Fibroblast of skin of right biceps (primary cell): ENCODE results near the gene TAS2R19.
"Not testable (repeated sequence)": the region's sequence is repeated elsewhere in the genome, so short reads cannot be mapped to it uniquely, and the experiment has no call there.

Experiments used
- DNase-seq: peaks from one replicate; pipeline ENCODE4 v3.0.0-alpha.2; 2013

The TAS2R19 gene

DNA sequence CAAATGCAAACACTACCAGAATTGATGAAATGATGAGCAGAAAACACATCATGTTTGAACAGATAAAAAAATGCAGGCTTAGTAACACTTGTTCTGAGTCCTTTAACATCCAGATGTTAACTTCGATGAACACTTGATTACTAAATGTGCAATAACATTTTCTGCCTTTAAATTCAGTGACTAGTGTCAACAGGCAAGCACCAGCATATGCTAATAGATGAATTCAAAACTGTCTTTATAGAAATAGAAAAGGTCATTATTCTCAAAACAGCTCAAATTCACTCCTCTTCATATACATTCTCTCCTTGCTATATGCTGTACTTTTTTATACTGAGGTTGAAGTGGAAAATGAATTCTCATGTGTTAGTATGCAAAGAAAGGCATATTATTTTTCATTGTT lies at the start of gene TAS2R19:
Gene TAS2R19, minus strand, starts transcription at position 101 of the 400 bp plus-strand sequence. Its CDS starts 49 bp downstream, at position 52.
- DNase-seq, result no peak

DNA sequence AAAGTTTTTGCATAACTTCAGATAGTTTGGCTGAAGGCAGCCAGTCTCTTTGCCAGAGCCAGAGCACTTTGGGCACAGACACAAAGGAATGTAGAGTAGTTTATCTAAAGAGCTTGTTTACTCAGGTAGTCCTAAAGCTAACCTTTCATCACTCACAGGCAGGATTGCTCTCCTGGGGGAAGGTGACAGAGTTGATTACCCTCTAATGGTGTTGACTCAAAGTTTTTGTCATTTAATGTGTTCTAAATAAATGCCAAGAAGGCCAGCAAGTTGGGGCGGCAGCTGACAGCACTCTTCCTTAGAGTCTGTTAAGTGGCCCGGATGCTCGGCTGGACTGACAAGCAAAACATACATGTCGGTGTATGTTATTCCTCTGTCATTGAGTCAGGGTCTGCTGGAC lies 49.0 kb upstream of the TAS2R19 start:
- DNase-seq, result no peak

DNA sequence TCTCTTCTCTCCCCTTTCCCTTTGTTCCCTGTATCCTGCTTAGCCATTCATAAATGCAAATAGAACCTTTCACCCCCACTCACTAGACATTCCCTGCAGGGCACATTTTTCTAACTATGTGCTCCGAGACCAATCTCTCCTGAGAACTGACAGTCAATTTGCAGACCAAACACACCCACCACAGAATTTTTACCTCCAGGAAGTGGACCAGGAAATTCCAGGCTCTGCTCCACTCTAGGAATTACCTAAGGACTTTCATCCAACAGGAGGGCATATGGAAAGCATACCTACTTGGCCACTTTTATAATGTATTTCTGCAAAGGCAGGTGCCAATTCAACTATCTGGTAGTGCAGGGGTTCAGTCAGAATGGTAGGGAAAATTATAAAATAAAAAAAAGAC lies 48.6 kb upstream of the TAS2R19 start:
- no peak for DNase-seq

DNA sequence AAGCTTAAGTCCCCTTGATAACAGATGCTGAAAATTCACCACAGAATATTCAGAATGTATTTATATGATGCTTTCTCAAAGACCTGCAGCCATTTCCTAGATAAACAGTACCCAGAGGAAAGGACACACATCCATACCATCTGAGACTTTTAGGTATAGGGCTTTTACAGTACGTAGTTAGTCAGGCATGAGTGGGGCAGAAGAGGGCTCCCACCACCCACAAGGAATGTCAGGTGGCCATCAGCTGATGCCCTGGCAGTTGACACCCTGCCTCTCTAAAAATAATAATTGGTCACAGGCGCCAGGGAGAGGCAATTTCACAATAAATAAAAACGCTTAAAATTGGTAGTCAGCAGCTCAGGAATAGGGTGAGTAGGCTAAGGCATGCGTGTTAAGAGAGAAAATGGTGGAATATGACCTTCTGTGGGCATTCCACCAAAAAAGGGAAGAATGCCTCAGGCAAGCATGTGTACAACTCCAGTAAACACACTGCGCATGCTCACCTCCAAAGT lies 47.5 kb upstream of the TAS2R19 start:
- no peak for DNase-seq

GRCh38 chr12:11067514-11067913 lies 45.1 kb upstream of the TAS2R19 start:
- DNase-seq, result peak; percentile 22

DNA sequence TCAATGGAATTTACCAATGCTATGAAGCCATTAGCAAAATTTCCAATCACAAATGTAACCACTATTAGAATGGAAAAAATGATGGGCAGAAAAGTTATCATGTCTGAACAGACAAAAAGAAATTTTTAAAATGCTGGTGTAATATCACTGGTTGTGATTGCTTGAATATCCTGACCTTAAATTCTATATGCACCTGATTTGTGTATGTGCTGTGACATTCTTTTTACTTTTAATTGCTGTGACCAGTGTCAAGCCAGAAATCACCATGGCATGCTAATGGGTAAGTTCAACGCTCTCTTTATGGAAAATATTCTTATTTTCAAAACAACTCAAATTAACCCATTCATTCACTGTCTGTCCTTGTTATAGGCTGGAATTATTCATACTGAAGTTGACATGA lies 39.8 kb upstream of the TAS2R19 start, which contains the start of gene TAS2R46:
Gene TAS2R46, minus strand, starts transcription at position 101 of the 400 bp plus-strand sequence. Its CDS starts 0 bp downstream, at position 101.
- not testable (repeated sequence) for DNase-seq

GRCh38 chr12:11059784-11060183 lies 37.4 kb upstream of the TAS2R19 start:
- DNase-seq, result no peak

DNA sequence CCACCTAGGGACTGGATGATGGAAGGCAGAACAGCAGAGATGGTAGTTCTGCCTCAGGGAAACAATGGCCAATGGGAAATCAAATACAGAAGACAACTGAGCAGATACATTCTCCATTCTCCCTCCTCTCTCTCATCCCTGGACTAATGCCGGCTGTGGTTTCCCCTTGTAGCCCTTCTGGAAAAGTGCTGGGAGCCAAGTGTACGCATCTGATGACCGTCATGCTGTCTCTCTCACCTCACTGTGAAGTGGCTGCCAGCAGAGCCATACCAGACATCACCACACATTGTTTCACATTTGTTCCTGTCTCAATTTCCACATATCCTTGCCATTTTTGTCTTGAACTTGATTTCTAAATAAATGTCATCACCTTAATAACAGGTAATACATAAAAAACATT lies 36.6 kb upstream of the TAS2R19 start:
- DNase-seq, result no peak

DNA sequence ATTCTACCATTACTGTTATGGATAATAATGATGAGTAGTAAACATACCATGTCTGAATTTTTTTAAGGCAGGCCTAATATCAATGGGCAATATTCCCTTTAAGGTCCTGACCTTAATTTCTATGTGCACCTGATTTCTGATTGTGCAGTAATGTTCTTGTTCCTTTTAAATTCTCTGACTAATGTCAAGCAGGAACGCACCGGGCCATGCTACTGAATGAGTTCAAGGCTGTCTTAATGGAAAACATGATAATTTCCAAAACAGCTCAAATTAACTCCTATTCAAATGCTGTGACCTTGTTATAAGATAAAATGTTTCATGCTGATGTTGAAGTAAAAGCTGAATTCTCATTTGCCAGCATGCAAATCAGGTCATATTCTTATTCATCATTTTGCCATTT lies 32.9 kb upstream of the TAS2R19 start:
- DNase-seq, result no peak

DNA sequence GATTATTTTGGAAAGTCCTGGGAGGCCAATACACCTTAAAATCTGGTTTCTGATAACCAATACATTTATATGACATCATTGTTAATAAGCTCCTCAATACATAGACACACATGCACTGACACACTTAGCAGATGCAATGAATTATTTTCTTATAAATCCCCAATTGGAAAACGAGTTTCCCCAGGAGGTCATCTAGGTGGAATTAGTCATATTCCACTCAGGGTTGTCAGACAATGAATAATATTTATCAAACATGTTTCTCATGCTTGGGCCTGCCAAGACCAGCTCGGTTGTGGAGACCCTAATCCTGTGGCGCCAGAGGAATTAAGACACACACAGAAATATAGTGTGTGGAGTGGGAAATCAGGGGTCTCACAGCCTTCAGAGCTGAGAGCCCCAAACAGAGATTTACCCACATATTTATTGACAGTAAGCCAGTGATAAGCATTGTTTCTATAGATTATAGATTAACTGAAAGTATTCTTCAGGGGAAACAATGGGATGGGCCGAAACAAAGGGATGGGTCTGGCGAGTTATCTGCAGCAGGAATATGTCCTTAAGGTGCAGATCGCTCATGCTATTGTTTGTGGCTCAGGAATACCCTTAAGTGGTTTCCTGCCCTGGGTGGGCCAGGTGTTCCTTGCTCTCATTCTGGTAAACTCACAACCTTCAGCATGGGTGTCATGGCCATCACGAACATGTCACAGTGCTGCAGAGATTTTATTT lies 27.5 kb upstream of the TAS2R19 start:
- DNase-seq, result not testable (repeated sequence)

GRCh38 chr12:11041366-11041765 lies 18.9 kb upstream of the TAS2R19 start:
- not testable (repeated sequence) for DNase-seq

DNA sequence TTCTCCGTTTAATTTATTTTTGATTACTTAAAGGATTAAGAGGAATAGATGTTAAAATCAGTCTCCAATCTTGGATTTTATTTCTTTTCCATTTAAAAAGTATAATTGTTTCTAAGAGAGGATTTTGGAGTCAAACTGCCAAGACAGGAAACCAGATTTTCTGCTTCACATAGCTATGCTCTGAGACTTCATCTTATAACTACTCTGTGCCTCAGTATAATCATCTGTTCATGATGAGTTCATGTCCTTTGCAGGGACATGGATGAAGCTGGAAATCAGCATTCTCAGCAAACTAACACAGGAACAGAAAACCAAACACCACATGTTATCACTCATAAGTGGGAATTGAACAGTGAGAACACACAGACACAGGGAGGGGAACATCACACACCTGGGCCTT lies 17.7 kb upstream of the TAS2R19 start:
- peak; percentile 10 for DNase-seq

GRCh38 chr12:11039171-11039570 lies 16.8 kb upstream of the TAS2R19 start:
- no peak for DNase-seq

DNA sequence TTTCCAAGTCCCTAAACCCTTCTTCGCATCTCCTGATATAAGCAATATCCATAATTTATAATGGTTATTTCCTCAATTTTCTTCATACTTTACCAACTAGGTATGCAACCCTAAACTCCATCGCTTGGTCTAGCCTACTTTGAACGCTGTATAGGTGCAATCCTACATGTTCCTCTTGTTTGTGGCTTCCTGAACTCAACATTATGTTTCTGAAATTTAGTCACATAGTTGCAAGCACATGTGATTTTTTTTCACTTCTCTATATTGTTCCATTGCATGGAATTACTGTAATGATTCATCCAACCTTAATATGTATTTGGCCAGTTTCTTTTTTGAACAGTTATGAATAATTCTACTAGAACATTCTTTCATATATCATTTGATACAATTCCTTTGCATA lies 11.5 kb upstream of the TAS2R19 start:
- not testable (repeated sequence) for DNase-seq

DNA sequence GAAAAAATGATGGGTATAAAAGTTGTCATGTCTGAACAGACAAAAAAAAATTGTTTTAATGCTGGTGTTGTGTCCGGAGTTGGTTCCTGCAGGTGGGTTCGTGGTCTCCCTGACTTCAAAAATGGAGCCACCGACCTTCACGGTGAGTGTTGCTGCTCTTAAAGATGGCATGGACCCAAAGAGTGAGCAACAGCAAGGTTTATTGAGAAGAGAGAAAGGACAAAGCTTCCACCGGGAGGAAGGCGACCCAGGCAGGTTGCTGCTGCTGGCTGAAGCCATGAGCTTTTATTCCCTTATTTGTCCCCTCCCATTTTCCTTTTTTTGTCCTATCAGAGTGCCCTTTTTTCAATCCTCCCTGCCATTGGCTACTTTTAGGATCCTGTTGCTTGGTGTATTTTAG lies 8.9 kb upstream of the TAS2R19 start, which contains the start of gene TAS2R31:
Gene TAS2R31, minus strand, starts transcription at position 101 of the 400 bp plus-strand sequence. Its CDS starts 72 bp downstream, at position 29.
- no peak for DNase-seq

GRCh38 chr12:11026118-11026517 lies 3.7 kb upstream of the TAS2R19 start:
- no peak for DNase-seq

DNA sequence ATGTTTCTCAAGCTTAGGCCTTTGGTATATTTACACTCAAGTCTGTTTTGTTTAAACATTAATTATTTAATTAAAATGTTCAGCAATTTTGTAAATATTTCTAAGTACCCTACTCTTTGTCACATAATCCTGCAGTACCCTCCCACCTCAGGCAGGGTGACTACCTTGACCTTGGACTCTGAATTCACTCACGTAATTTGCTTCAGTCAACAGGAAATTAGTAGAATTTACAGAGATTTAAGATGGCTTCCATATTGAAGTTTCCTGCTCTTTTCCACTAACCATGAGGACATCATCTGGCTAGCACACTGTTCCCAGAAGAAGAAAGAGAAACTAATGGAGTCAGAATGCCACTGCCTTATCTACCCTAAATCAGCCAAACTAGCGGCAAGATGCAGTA lies 967 bp upstream of the TAS2R19 start:
- no peak for DNase-seq

- no peak for DNase-seq
Measured at GRCh38 chr12:11016937-11017336, 5.5 kb downstream of the TAS2R19 start.

DNA sequence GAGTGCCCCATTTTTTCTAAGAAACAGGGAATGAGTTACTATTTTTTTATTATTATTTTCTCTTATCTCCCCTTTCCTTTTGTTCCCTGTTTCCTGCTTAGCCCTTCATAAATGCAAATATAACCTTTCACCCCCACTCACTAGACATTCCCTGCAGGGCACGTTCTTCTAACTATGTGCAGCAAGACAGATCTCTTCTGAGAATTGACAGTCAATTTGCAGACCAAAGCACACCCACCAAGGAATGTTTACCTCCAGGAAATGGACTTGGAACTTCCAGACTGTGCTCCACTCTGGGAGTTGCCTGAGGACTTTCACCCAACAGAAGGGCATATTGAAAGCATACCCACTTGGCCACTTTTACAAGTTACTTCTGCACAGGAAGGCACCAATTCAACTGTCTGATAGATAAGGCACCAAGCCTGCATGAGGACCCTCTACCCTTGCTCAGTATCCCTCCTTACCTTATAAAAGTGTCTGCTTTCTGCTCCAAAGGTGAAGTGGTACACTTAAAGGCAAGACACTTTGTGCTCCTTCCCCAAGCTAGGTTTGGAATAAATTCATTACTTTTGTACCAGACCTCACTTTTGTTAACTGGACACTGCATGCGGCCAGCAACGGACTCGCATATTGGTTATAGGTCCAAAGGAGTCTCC lies 6.5 kb downstream of the TAS2R19 start:
- no peak for DNase-seq

DNA sequence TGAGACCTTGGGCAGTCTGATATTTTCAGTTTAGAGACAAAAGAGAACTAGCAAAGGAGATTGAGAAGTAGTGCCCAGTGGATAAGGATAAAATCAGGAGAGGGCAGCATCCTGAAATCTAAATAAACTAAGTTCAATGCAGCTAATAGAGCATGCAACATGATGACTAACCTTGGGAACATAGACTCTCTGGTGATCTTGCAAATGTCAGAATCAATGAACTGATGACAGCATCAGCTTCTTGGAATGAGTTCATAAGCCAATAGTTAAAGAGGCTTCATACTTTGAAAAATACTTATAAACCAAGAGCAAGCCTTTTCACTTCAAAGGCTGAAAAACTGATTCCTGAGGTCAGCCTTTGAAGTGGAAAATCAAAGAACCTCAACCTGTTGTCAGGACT lies 8.2 kb downstream of the TAS2R19 start:
- peak; percentile 10 for DNase-seq

GRCh38 chr12:11007608-11008007 lies 14.8 kb downstream of the TAS2R19 start:
- DNase-seq, result no peak

DNA sequence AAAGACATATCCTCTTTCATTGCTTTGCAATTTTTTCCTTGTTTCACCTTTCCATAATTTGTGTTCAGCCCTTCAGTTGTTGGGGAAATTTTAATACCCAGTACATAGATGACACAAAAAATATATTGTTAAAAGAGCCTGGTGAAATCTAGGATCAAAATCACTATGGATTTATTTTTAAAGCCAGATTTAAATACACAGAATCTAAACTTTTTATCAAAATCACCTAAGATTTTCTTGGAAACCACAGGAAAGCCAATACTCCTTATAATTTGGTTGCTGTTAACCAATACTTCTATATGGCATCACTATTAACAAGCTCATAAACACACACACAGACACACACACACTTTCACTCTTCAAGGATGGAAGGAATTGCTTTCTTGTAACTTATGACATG lies 24.2 kb downstream of the TAS2R19 start, which contains the start of gene TAS2R20:
Gene TAS2R20, minus strand, starts transcription at position 101 of the 400 bp plus-strand sequence. CDS start 429 bp downstream, outside the sequence.
- no peak for DNase-seq

GRCh38 chr12:10994307-10994706 lies 28.1 kb downstream of the TAS2R19 start:
- no peak for DNase-seq

DNA sequence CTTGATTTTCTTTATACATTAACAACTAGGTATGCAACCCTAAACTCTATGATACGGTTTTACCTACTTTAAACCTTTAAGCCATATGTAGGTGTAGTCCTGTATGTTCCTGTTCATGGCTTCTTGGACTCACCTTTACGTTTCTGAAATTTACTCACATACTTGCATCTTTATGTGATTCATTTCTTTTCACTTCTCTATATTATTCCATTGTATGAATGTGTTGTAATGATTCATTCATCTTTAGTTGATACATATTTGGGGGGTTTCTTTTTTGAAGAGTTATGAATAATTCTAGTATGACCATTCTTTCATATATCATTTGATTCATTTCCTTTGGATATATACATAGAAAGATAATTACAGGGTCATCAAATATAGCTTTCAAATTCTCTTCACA lies 33.3 kb downstream of the TAS2R19 start:
- no peak for DNase-seq
